GM18517 (cell line): ENCODE measurements around the gene MTCH1.

Experiments used
- ATAC-seq: cut with Tn5 transposase; IDR thresholded peaks from one replicate; pipeline ENCODE4 v1.9.1; 2021; ENCODE audit warnings: mild to moderate bottlenecking, moderate library complexity; ENCODE audit not compliant: unreplicated experiment

MTCH1 gene

GRCh38 chr6:37018198-37019064 lies 32.4 kb upstream of the MTCH1 start:
- peak; percentile 81 for ATAC-seq

- ATAC-seq, result no peak
Observed at GRCh38 chr6:37017606-37018197, 31.7 kb upstream of the MTCH1 start.

- no peak for ATAC-seq
Observed at GRCh38 chr6:37016995-37017394, 31.0 kb upstream of the MTCH1 start.

GRCh38 chr6:37015532-37015931 lies 29.5 kb upstream of the MTCH1 start:
- no peak for ATAC-seq

- no peak for ATAC-seq
Observed at GRCh38 chr6:37014667-37015066, 28.7 kb upstream of the MTCH1 start.

- no peak for ATAC-seq
Observed at GRCh38 chr6:37013516-37014491, 27.8 kb upstream of the MTCH1 start.

- ATAC-seq, result no peak
Observed at GRCh38 chr6:37011656-37012378, 25.8 kb upstream of the MTCH1 start.

- ATAC-seq, result no peak
Observed at GRCh38 chr6:37010402-37010892, 24.5 kb upstream of the MTCH1 start.

- ATAC-seq, result no peak
Observed at GRCh38 chr6:37008484-37009465, 22.8 kb upstream of the MTCH1 start.

- ATAC-seq, result no peak
Observed at GRCh38 chr6:37007340-37008043, 21.5 kb upstream of the MTCH1 start.

- no peak for ATAC-seq
Observed at GRCh38 chr6:37006793-37007339, 20.9 kb upstream of the MTCH1 start.

- ATAC-seq, result no peak
Observed at GRCh38 chr6:37005827-37006567, 20.0 kb upstream of the MTCH1 start.

- ATAC-seq, result peak; percentile 64
Observed at GRCh38 chr6:37005061-37005810, 19.2 kb upstream of the MTCH1 start, which contains the start of gene FGD2. Gene FGD2 (plus strand): TSS chr6:37005655. CDS start chr6:37005818, 163 bp downstream.

GRCh38 chr6:37004044-37004980 lies 18.3 kb upstream of the MTCH1 start:
- ATAC-seq, result no peak

- no peak for ATAC-seq
Observed at GRCh38 chr6:36999751-37000125, 13.7 kb upstream of the MTCH1 start.
